Measurements from ENCODE around the gene SLMAP.
A peak's percentile ranks its signal among the peaks of the same experiment; 100 is the strongest.

SLMAP gene

GRCh38 chr3:57959423-57960173 lies 203.5 kb downstream of the SLMAP start:
- H3K36me3 ChIP-seq (ENCODE audit: insufficient read depth, low read length): no peaks in the 10 kb centered on the region
- H3K79me2 ChIP-seq (ENCODE audit: insufficient read depth, low read length): no peaks in the 10 kb centered on the region
- H3K4me2 ChIP-seq (ENCODE audit: low read depth, low read length, poor library complexity, severe bottlenecking): peak overlapping the region; percentile 67
- peak overlapping the region; percentile 63 for H3K9ac ChIP-seq (ENCODE audit: low read depth, low read length, poor library complexity, severe bottlenecking)
- no peaks in the 10 kb centered on the region for H3F3A ChIP-seq (ENCODE audit: low read depth)
- no peak overlapping the region for H3K4me3 ChIP-seq (ENCODE audit: low read length, poor library complexity, severe bottlenecking)
- no peaks in the 10 kb centered on the region for H4K20me1 ChIP-seq (ENCODE audit: insufficient read depth, low read length, poor library complexity, severe bottlenecking)
- H3K4me1 ChIP-seq (ENCODE audit: insufficient read depth, low read length, poor library complexity, severe bottlenecking): peaks cover 14% of the 10 kb centered on the region
- H3K9me2 ChIP-seq (replicated peaks; ENCODE audit: low read depth, low read length): no peaks in the 10 kb centered on the region
- no peak for TF ChIP-seq EZH2phosphoT487 (IDR thresholded peaks at IDR 0.05; ENCODE audit: borderline replicate concordance)
- no peak for TF ChIP-seq CTCF (conservative IDR thresholded peaks at IDR 0.05; ENCODE audit: low read length)
- H3K9me3 ChIP-seq (ENCODE audit: insufficient read depth, low read depth, low read length): no peaks in the 10 kb centered on the region
- H2AFZ ChIP-seq (ENCODE audit: low read length): peak overlapping the region; percentile 90
- H3K27me3 ChIP-seq (ENCODE audit: insufficient read depth, low read length, poor library complexity, severe bottlenecking): no peaks in the 10 kb centered on the region

GRCh38 chr3:57960174-57960505 lies 204.0 kb downstream of the SLMAP start:
- no peaks in the 10 kb centered on the region for H3K36me3 ChIP-seq (ENCODE audit: insufficient read depth, low read length)
- no peaks in the 10 kb centered on the region for H3F3A ChIP-seq (ENCODE audit: low read depth)
- H3K4me3 ChIP-seq (ENCODE audit: low read length, poor library complexity, severe bottlenecking): no peak overlapping the region
- no peaks in the 10 kb centered on the region for H3K79me2 ChIP-seq (ENCODE audit: insufficient read depth, low read length)
- no peaks in the 10 kb centered on the region for H3K27me3 ChIP-seq (ENCODE audit: insufficient read depth, low read length, poor library complexity, severe bottlenecking)
- H4K20me1 ChIP-seq (ENCODE audit: insufficient read depth, low read length, poor library complexity, severe bottlenecking): no peaks in the 10 kb centered on the region
- no peak overlapping the region; the same call in 1 of the 2 replicates for H2AFZ ChIP-seq (ENCODE audit: low read length)
- H3K9me2 ChIP-seq (replicated peaks; ENCODE audit: low read depth, low read length): no peaks in the 10 kb centered on the region
- H3K9ac ChIP-seq (ENCODE audit: low read depth, low read length, poor library complexity, severe bottlenecking): no peak overlapping the region
- no peak overlapping the region for H3K4me2 ChIP-seq (ENCODE audit: low read depth, low read length, poor library complexity, severe bottlenecking)
- no peaks in the 10 kb centered on the region for H3K9me3 ChIP-seq (ENCODE audit: insufficient read depth, low read depth, low read length)
- TF ChIP-seq CTCF (conservative IDR thresholded peaks at IDR 0.05; ENCODE audit: low read length) (no peak), EZH2phosphoT487 (IDR thresholded peaks at IDR 0.05; ENCODE audit: borderline replicate concordance) (no peak)
- peaks cover 14% of the 10 kb centered on the region for H3K4me1 ChIP-seq (ENCODE audit: insufficient read depth, low read length, poor library complexity, severe bottlenecking)

- Histone ChIP-seq H4K20me1 (ENCODE audit: insufficient read depth, low read length, poor library complexity, severe bottlenecking) (no peaks in the 10 kb centered on the region), H3K9me2 (replicated peaks; ENCODE audit: low read depth, low read length) (no peaks in the 10 kb centered on the region), H3K4me2 (ENCODE audit: low read depth, low read length, poor library complexity, severe bottlenecking) (no peak overlapping the region), H3K36me3 (ENCODE audit: insufficient read depth, low read length) (no peaks in the 10 kb centered on the region), H3K9me3 (ENCODE audit: insufficient read depth, low read depth, low read length) (no peaks in the 10 kb centered on the region), H2AFZ (ENCODE audit: low read length) (no peak overlapping the region), H3K4me3 (ENCODE audit: low read length, poor library complexity, severe bottlenecking) (no peak overlapping the region), H3F3A (ENCODE audit: low read depth) (no peaks in the 10 kb centered on the region), H3K9ac (ENCODE audit: low read depth, low read length, poor library complexity, severe bottlenecking) (no peak overlapping the region), H3K4me1 (ENCODE audit: insufficient read depth, low read length, poor library complexity, severe bottlenecking) (peaks cover 14% of the 10 kb centered on the region), H3K79me2 (ENCODE audit: insufficient read depth, low read length) (no peaks in the 10 kb centered on the region), H3K27me3 (ENCODE audit: insufficient read depth, low read length, poor library complexity, severe bottlenecking) (no peaks in the 10 kb centered on the region)
- TF ChIP-seq EZH2phosphoT487 (IDR thresholded peaks at IDR 0.05; ENCODE audit: borderline replicate concordance) (no peak), CTCF (conservative IDR thresholded peaks at IDR 0.05; ENCODE audit: low read length) (no peak)
Measured at GRCh38 chr3:57961177-57961827, 205.2 kb downstream of the SLMAP start.
